ENCODE results near the gene MRPL17.

DNA sequence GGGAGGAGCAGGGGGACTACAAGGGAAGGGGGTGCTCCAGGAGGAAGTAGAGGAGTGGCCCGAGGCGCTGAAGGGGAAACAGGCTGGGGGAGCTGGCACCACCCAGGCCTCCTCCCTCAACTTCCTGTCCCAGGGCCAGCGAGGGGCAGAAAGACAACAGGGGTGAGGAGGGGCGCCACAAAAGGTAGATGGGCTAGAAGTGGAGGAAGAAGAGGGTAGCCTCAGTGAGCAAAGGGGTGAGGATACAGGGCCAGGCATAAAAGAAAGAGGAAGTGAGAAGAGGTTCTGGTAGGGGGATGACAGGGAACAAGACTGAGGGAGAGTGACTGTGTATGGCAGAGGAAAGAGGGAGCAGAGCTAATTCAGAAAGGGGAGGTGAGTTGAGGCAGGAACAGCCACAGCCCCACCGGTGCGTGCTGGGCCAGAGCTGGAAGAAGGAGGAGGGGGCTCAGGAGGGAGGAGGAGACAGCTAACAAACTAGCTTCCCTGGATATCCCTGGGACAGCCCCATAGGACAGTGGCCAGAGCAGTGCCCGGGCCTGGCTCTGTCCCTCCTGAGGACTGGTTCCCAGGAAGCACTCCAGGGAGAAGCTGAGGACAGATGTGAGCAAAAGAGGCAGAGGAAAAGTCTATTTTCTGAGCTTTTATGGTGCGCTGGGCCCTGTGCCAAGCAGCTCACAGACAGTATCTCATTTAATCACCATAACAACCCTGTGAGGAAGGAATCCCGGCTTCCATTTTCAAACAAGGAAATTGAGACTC, 36.0 kb downstream of the MRPL17 start:
- TF ChIP-seq, protein P1, sequence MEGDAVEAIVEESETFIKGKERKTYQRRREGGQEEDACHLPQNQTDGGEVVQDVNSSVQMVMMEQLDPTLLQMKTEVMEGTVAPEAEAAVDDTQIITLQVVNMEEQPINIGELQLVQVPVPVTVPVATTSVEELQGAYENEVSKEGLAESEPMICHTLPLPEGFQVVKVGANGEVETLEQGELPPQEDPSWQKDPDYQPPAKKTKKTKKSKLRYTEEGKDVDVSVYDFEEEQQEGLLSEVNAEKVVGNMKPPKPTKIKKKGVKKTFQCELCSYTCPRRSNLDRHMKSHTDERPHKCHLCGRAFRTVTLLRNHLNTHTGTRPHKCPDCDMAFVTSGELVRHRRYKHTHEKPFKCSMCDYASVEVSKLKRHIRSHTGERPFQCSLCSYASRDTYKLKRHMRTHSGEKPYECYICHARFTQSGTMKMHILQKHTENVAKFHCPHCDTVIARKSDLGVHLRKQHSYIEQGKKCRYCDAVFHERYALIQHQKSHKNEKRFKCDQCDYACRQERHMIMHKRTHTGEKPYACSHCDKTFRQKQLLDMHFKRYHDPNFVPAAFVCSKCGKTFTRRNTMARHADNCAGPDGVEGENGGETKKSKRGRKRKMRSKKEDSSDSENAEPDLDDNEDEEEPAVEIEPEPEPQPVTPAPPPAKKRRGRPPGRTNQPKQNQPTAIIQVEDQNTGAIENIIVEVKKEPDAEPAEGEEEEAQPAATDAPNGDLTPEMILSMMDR (IDR thresholded peaks at IDR 0.05), result no peak
- TF ChIP-seq POLR2A (IDR thresholded peaks at IDR 0.05), result no peak
- TF ChIP-seq EP300 (IDR thresholded peaks at IDR 0.05), result no peak

All from sigmoid colon (tissue), 4 donors.